NCI-H446 (cell line): ENCODE results near the gene PYDC2.
"Not testable (repeated sequence)": the region's sequence is repeated elsewhere in the genome, so short reads cannot be mapped to it uniquely, and the experiment has no call there.

Experiments used
- DNase-seq, 2 experiments: peaks; one replicate each; lab custom pipeline; 2025; lab: John Stamatoyannopoulos, UW

The PYDC2 gene

DNA sequence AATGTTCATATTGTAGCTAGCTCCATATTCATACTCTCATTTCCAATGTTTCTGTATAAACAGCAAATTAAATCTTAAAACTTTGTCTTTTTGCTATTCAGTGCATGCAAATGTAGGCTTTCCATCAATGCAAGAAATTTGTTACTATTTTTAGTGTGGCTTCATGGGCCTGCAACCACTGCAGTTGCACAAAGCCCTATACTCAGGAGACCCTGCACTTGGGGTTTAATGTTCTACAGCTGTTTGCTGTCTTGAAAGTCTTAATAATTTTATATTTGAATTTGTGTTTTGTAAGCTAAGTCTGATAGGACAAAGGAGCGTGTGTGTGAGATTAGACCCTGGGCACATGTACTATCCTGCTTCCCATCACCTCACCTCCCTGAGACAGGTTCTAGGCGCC is 9.6 kb downstream of the PYDC2 start:
- DNase-seq = no peak

DNA sequence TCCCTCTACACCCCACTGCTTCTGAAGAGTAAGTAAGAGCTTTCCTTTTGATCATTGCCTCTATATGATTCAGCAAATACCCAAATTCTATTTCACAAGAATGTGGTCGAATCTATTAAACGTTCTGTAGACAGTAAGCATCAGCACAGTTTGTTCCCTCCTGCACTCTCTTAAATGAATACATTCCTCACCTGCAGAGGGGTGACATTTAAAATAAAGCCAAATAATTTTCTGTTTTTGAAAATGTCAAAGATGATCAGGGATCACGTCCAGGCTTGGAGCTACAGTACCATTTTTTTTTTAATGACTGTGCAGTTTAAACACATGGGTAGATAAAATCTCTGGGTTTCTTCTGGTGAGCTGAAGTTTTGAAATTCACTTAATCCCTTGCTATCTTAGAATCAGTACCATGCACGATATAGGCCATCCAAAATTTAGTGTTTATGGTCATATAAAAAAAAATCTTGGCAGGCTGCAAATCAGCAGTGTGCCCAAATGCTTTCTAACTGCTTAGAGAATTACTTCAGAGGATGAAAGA is 12.8 kb downstream of the PYDC2 start:
- no peak for DNase-seq

DNA sequence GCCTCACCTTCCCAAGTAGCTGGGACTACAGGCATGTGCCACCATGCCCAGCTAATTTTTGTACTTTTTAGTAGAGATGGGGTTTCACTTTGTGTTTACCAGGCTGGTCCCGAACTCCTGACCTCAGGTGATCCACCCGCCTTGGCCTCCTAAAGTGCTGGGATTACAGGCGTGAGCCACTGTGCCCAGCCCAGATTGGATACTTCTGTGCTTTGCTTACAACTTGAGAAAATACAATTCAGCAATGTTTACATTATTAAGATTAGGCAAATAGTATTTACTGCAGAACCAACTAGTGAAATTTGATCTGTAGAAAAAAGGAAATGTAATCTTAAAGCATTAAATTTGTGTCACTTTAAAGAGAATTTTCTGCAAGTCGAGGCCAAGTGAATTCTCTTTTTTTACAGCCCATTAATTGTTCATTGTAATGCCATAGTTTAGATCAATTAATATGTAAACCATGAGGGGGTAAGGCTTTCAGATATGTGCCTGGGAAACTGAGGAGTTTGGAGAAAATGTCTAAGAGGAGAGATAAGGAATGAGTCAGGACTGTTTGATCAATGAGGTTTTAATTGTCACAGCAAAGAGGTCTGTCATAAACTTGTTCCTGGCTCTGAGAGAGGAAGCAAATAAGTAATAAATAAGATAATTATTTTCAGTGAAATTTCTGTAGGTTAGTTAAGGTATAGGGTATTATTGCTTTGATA is 15.3 kb downstream of the PYDC2 start:
- DNase-seq = no peak

DNA sequence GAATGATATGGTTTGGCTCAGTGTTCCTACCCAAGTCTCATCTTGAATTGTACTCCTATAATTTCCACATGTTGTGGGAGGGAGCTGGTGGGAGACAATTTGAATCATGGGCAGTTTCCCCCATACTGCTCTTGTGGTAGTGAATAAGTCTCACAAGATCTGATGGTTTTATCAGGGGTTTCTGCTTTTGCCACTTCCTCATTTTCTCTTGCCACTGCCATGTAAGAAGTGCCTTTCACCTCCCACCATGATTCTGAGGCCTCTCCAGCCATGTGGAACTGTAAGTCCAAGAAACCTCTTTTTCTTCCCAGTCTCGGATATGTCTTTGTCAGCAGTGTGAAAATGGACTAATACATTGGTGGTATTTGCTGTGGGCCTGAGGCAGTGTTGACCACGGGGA is 23.0 kb downstream of the PYDC2 start:
- DNase-seq = not testable (repeated sequence)

DNA sequence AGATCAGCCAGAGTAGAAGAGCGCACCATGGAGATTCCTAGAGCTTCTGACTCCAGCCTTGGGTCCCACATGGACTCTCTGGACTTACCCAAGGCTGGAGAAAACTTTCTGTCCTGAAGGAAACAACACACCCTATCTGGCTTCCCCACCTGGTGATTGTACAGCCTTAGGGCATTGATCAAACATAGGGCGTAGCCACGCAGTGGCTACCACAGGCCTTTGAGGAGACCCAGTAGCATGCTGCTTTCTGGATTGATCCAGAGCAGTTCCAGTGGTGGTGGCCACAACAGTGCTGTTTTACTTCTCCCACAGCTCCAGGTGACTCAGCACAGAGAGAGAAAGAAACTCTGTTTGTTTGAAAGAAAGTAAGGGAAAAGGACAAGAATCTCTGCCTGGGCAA is 23.5 kb downstream of the PYDC2 start:
- no peak for DNase-seq

DNA sequence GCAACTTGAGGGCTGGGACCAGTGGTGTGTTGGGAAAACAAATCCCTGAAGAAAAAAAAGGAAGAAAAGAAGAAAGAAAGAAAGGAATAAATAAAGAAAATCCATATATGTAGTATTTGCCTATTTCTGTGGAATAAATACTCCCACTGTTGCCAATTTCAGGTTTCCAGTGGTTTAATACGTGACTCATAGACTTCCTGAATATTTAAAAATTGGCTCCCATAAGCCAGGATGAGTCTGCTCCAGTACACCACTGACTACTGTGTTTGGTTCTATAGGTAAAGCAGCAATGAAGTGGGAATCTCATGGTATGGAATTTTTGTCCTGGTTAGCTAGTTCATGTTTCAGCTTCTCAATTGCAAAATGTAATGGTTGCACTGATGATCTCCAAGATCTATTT is 31.6 kb downstream of the PYDC2 start:
- no peak for DNase-seq

DNA sequence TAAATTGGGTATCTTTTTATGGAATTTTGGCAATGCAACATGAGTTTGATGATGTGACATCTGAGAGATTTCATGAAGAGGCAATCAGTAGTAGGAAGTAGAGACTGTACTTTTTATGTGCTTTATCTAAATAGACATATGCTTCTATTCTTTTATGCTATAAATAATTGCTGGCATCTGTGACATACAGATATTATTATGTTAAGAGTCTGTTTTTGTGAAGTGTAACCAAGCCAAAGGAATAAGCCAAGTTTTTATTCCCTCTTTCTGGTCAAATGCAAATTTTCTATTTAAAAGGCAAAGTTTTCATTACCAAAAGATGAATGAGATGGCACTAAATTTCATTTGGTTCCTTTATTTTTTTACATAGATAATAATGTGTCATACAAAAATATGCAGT is 32.4 kb downstream of the PYDC2 start:
- DNase-seq = peak in 1 of 2 experiments; percentile 13

DNA sequence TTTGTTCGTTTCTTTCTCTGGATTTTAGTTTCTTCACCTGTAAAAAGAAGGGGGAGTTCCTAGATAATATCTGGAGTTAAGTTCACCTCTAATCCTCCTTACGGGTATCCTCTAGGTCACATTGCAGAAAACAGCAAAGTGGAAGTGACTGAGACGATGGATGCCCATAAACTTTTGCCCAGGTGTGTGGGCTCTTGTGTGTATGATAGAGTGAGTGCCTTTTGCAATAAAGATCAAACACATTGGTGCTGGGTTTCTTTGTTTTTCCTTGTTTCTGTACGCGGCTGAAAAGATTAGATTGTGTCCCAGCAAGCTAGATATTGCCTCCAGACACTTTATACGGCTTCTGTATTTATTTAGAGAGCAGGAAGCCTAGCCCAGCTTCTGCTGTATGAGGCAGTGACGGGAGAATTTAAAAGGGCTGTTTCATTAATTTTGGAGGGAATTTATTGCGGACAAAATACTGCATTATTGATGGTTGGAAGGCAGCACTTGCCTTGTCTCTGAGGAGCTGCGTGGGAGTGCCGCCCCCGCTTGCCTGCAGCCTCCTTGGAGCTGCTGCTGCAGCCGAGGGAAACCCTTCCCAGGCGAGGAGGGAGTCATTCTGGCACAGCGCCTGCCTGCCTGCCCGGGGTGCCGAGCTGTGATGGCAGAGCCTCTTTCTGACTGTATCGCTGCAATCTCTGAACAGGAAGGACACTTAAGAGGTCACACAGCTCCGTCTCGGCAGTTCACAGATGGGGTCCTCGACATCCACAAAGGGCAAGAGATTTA is 38.5 kb downstream of the PYDC2 start:
- peak in 1 of 2 experiments; percentile 50 for DNase-seq

DNA sequence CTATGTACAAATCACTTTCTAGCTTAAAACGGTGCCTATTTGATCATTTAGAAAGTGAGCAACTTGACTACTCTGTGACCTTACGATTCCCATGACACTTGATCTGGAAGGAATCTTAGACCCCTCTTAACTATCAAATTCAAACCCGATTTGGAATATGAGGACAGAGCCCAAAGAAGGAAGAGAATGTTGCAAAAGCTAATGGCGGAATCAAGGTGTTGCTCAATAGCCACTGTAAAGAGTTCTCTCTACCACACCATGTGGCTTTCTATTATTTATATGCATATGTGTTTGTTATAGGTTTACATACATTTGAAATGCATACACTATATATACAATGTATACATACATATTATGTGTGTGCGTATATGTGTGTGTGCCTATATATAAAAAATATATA is 39.9 kb downstream of the PYDC2 start:
- DNase-seq = no peak

DNA sequence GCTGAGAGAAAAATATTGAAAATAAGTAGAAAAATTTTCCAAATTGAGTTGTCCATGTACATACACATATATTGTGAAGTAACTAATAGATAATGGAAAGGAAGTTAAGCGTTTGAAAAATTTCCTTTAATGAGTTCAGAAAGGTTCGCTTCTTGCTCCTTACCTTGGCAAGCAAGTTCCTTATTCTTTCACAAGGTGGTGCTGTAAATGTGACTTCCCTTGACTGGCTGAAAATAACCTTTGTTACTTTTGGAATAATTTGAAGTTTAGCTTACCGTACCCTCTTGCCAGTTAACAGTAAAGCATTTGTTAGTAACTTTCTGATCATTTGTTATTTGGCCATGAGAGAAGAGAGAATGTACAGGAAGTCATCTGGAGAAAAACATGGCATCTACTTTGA is 41.6 kb downstream of the PYDC2 start:
- DNase-seq = no peak

DNA sequence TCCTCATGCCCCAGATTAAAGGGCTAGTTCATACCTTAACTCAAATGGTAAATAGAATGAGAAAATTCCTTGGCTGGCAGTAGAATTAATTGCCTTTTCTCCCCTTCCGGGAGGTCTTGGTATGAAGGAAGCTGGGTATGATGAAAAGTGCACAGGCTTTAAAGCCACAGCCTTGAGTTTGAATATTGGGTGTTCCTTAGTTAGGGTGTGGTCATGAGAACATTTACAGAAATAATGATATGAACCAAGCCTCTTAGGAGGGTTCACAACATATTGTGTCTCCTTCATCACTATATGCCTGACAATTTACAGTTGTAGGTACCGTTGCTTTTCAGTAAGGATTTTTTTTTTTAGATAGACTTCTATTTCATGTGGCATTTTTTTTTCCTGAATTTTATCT is 48.1 kb downstream of the PYDC2 start:
- DNase-seq = no peak
